ENCODE data around the gene CPN2. TPM values are rescaled to one million over a fixed set of nuclear protein-coding genes. Genes with fewer than 3 reads are reported as not detected.

The CPN2 gene
- polyA plus RNA-seq, 1 experiment = not detected

GRCh38 chr3:194322678-194323211, 28.4 kb downstream of the CPN2 start:
- POLR2A ChIA-PET = no interaction called here
- H3K4me3 ChIP-seq (ENCODE audit: low read depth, low read length) = no peak overlapping the region
- no peak for DNase-seq (ENCODE audit: low read depth)
- H3K36me3 ChIP-seq (ENCODE audit: control insufficient read depth, insufficient read depth, low read length) = no peaks in the 10 kb centered on the region
- 0 out of 2 replicates have a peak, but pooled peaks cover 3% of the 10 kb centered on the region for H3K27me3 ChIP-seq (ENCODE audit: control insufficient read depth, insufficient read depth, low read length)
- CTCF ChIA-PET = interaction anchor here (0.6 to 1.0 kb wide), 4 partner anchors 11 to 657 kb away, joined by 3 to 5 read pairs (median 3); no protein-coding TSS in a partner anchor
- TF ChIP-seq CTCF (IDR thresholded peaks at IDR 0.05; ENCODE audit: insufficient read depth, low read depth, low read length) = no peak

- Histone ChIP-seq H3K4me3 (ENCODE audit: low read depth, low read length) (no peak overlapping the region), H3K36me3 (ENCODE audit: control insufficient read depth, insufficient read depth, low read length) (no peaks in the 10 kb centered on the region), H3K27me3 (ENCODE audit: control insufficient read depth, insufficient read depth, low read length) (peaks cover 8% of the 10 kb centered on the region)
- ChIA-PET POLR2A (no interaction called here), CTCF (interaction anchor here (0.9 to 1.0 kb wide), 2 partner anchors 12 to 541 kb away, joined by 3 to 5 read pairs; no protein-coding TSS in a partner anchor)
- TF ChIP-seq CTCF (IDR thresholded peaks at IDR 0.05; ENCODE audit: insufficient read depth, low read depth, low read length) = no peak
- no peak for DNase-seq (ENCODE audit: low read depth)
Measured at GRCh38 chr3:194321693-194322640, 29.2 kb downstream of the CPN2 start.

- CTCF ChIA-PET = interaction anchor here (5.9 kb wide), 1 partner anchor 539 kb away, joined by 241 read pairs; no protein-coding TSS in a partner anchor
- DNase-seq (ENCODE audit: low read depth) = no peak
- POLR2A ChIA-PET = no interaction called here
- peaks cover 11% of the 10 kb centered on the region for H3K27me3 ChIP-seq (ENCODE audit: control insufficient read depth, insufficient read depth, low read length)
- no peaks in the 10 kb centered on the region for H3K36me3 ChIP-seq (ENCODE audit: control insufficient read depth, insufficient read depth, low read length)
- H3K4me3 ChIP-seq (ENCODE audit: low read depth, low read length) = no peak overlapping the region
- no peak for TF ChIP-seq CTCF (IDR thresholded peaks at IDR 0.05; ENCODE audit: insufficient read depth, low read depth, low read length)
Measured at GRCh38 chr3:194320744-194321243, 30.3 kb downstream of the CPN2 start.

- no peak for DNase-seq (ENCODE audit: low read depth)
- no peak for TF ChIP-seq CTCF (IDR thresholded peaks at IDR 0.05; ENCODE audit: insufficient read depth, low read depth, low read length)
- CTCF ChIA-PET = interaction anchor here (5.9 kb wide), 1 partner anchor 538 kb away, joined by 241 read pairs; no protein-coding TSS in a partner anchor
- POLR2A ChIA-PET = no interaction called here
- H3K27me3 ChIP-seq (ENCODE audit: control insufficient read depth, insufficient read depth, low read length) = peaks cover 11% of the 10 kb centered on the region
- no peaks in the 10 kb centered on the region for H3K36me3 ChIP-seq (ENCODE audit: control insufficient read depth, insufficient read depth, low read length)
- H3K4me3 ChIP-seq (ENCODE audit: low read depth, low read length) = no peak overlapping the region
Measured at GRCh38 chr3:194320100-194320499, 31.0 kb downstream of the CPN2 start.

Measured in BJ (cell line).